IPS-18a (cell line): ENCODE measurements around the gene CBLB.

Experiments used
- H3K27ac ChIP-seq: one replicate; pipeline ENCODE4 v1.5.1; 2013; ENCODE audit warnings: low read length
- H3K27me3 ChIP-seq: one replicate; pipeline ENCODE4 v1.6.1; 2013; ENCODE audit warnings: mild to moderate bottlenecking, low read length; ENCODE audit not compliant: control insufficient read depth, insufficient read depth
- H3K36me3 ChIP-seq: one replicate; pipeline ENCODE4 v1.6.1; 2013; ENCODE audit warnings: low read depth, low read length; ENCODE audit not compliant: control insufficient read depth
- H3K4me1 ChIP-seq: one replicate; pipeline ENCODE4 v1.6.1; 2013; ENCODE audit warnings: low read depth, low read length; ENCODE audit not compliant: control insufficient read depth
- H3K4me3 ChIP-seq: one replicate; pipeline ENCODE4 v1.5.1; 2013; ENCODE audit warnings: low read length
- H3K9ac ChIP-seq: one replicate; pipeline ENCODE4 v1.6.1; 2013; ENCODE audit warnings: mild to moderate bottlenecking, low read length, moderate library complexity
- H3K9me3 ChIP-seq: one replicate; pipeline ENCODE4 v1.6.1; 2013; ENCODE audit warnings: low read depth, low read length; ENCODE audit not compliant: control insufficient read depth

Gene CBLB

GRCh38 chr3:105842943-105843342, 25.9 kb downstream of the CBLB start:
- H3K27me3 ChIP-seq = no peaks in the 10 kb centered on the region
- peaks cover 11% of the 10 kb centered on the region for H3K4me1 ChIP-seq
- no peak overlapping the region for H3K27ac ChIP-seq
- no peaks in the 10 kb centered on the region for H3K36me3 ChIP-seq
- H3K9ac ChIP-seq = no peak overlapping the region
- no peak overlapping the region for H3K4me3 ChIP-seq
- H3K9me3 ChIP-seq = no peaks in the 10 kb centered on the region

DNA sequence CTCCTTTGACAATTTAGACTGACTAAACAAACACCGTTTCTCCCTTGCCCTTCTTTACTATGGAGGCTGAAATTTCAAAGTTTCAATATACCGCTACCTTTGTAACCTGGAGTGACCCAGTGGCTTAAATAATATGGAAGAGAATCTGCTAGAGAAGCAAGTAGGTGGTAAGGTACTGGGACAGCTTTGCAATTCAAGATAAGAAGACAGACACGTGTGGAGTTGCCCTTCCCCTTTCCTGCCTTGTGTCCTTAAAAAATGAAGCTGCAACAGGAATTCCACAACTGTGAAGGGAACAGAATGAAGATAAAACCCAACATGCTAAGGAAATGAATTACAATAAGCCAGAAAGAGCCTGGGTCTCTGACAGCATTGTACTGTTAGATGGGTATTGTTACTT, 26.4 kb downstream of the CBLB start:
- Histone ChIP-seq H3K9ac (no peak overlapping the region), H3K36me3 (no peaks in the 10 kb centered on the region), H3K9me3 (no peaks in the 10 kb centered on the region), H3K4me3 (no peak overlapping the region), H3K4me1 (peaks cover 11% of the 10 kb centered on the region), H3K27ac (no peak overlapping the region), H3K27me3 (no peaks in the 10 kb centered on the region)

- no peaks in the 10 kb centered on the region for H3K27me3 ChIP-seq
- H3K36me3 ChIP-seq = no peaks in the 10 kb centered on the region
- no peak overlapping the region for H3K27ac ChIP-seq
- no peak overlapping the region for H3K9ac ChIP-seq
- H3K4me3 ChIP-seq = no peak overlapping the region
- no peaks in the 10 kb centered on the region for H3K9me3 ChIP-seq
- H3K4me1 ChIP-seq = no peaks in the 10 kb centered on the region
Measured at GRCh38 chr3:105837947-105838346, 30.9 kb downstream of the CBLB start.

DNA sequence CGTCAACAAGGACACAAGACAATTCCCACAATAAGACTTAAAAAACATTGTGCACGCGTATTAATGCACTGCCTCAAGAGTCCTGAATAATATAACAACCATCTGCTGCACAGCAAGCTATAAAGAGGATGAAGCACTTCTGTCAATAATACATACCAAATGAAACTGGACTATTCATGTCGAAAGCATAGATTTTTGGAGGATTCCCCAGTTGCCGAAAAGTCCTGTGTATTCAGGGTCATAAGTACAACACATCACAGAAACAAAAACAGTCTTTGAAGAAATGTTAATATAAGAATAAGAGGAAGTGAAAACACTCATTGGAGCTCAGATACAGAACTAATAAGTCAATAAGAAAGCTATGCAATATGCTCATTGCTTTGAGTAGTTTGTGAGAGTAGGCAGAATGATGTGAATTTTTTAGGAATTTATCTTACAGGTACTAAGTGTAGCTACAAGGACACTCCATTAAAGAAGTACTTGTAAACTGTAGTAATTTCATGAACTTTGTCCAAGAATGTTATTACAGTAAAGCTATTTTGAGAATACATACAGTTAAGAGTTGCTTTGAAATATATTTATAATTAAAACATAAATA, 31.6 kb downstream of the CBLB start:
- Histone ChIP-seq H3K9ac (no peak overlapping the region), H3K36me3 (no peaks in the 10 kb centered on the region), H3K27ac (no peak overlapping the region), H3K4me3 (no peak overlapping the region), H3K4me1 (no peaks in the 10 kb centered on the region), H3K27me3 (no peaks in the 10 kb centered on the region), H3K9me3 (no peaks in the 10 kb centered on the region)

- Histone ChIP-seq H3K9ac (no peak overlapping the region), H3K4me3 (no peak overlapping the region), H3K27me3 (no peaks in the 10 kb centered on the region), H3K4me1 (no peaks in the 10 kb centered on the region), H3K36me3 (no peaks in the 10 kb centered on the region), H3K27ac (no peak overlapping the region), H3K9me3 (no peaks in the 10 kb centered on the region)
Measured at GRCh38 chr3:105836533-105836932, 32.3 kb downstream of the CBLB start.

- no peak overlapping the region for H3K27ac ChIP-seq
- H3K36me3 ChIP-seq = no peaks in the 10 kb centered on the region
- no peak overlapping the region for H3K9ac ChIP-seq
- no peaks in the 10 kb centered on the region for H3K27me3 ChIP-seq
- no peaks in the 10 kb centered on the region for H3K4me1 ChIP-seq
- no peak overlapping the region for H3K4me3 ChIP-seq
- H3K9me3 ChIP-seq = no peaks in the 10 kb centered on the region
Measured at GRCh38 chr3:105835606-105836005, 33.2 kb downstream of the CBLB start.

GRCh38 chr3:105834768-105835167, 34.0 kb downstream of the CBLB start:
- H3K4me1 ChIP-seq = peaks cover 6% of the 10 kb centered on the region
- H3K27me3 ChIP-seq = no peaks in the 10 kb centered on the region
- no peak overlapping the region for H3K4me3 ChIP-seq
- H3K36me3 ChIP-seq = no peaks in the 10 kb centered on the region
- H3K9me3 ChIP-seq = no peaks in the 10 kb centered on the region
- H3K27ac ChIP-seq = no peak overlapping the region
- H3K9ac ChIP-seq = no peak overlapping the region

DNA sequence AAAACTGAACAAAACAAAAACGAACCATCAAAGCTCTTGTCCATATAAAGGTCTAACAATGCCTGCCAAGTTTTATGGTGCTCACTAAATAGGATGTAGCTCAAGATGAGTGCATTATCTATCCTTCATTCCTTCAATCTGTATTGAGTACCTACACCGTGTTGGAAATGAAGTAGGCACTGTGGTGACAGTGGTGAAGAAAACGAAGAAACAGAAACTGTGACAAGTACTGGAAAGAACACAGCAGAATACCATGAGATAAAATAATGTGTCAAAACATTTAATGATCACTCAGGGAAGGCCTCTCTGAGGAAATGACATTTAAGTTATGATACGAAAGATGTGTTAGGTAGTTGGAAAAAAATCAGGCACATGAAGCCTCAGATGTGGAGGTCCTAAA, 36.2 kb downstream of the CBLB start:
- no peaks in the 10 kb centered on the region for H3K9me3 ChIP-seq
- H3K9ac ChIP-seq = no peak overlapping the region
- no peaks in the 10 kb centered on the region for H3K36me3 ChIP-seq
- H3K27ac ChIP-seq = no peak overlapping the region
- H3K4me3 ChIP-seq = no peak overlapping the region
- H3K27me3 ChIP-seq = no peaks in the 10 kb centered on the region
- peaks cover 6% of the 10 kb centered on the region for H3K4me1 ChIP-seq

- H3K9ac ChIP-seq = no peak overlapping the region
- no peak overlapping the region for H3K4me3 ChIP-seq
- peaks cover 6% of the 10 kb centered on the region for H3K4me1 ChIP-seq
- H3K9me3 ChIP-seq = no peaks in the 10 kb centered on the region
- H3K27ac ChIP-seq = no peak overlapping the region
- no peaks in the 10 kb centered on the region for H3K36me3 ChIP-seq
- no peaks in the 10 kb centered on the region for H3K27me3 ChIP-seq
Measured at GRCh38 chr3:105830836-105831235, 38.0 kb downstream of the CBLB start.

DNA sequence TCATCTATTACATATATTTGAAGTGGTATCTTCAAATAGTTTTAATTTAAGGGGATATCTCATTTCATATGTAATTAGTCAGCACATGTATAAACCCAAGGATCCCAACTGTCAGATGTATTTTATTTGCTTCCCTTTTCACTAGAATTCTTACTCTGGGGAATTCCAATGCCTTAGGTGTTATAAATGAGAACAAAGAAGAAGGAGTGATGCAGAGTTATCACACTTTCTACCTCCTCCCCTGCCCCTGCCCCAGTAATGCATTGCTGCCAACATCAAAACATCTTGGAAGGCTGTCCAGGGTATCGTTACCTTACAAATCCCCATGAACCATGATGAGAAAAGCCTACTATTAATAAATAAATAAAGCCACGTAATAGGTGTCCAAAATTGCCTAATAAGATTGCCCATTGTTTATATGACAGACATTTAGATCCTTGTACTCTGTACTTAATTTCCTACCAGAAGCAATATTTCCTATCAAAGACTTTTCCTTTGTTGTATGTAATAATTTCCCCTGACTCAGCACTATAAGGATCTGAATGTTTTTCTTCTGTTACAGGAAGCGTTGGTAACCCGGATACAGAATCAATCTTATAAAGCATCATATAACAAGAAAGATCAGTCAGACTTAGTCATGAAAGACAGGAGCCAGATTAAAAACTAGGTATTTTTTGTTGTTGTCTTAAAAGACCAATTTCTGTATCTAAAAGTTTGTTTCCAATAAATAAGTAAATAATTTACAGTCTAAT, 38.8 kb downstream of the CBLB start:
- H3K4me3 ChIP-seq = no peak overlapping the region

DNA sequence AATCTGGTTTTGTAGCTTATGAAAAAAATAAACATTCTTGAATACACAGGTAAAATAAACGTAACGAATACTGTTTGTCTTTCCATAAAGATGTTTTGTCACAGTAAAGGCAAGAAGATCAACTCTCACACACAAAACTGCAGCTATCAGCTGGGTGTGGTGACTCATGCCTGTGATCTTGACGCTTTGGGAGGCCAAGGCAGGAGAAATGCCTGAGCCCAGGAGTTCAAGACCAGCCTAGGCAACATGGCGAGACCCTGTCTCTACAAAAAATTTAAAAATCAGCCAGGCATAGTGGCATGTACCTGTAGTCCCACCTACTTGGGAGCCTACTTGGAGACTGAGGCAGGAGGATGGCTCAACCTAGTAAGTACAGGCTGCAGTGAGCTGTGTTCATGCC, 39.6 kb downstream of the CBLB start:
- Histone ChIP-seq H3K4me1 (peaks cover 6% of the 10 kb centered on the region), H3K27ac (no peak overlapping the region), H3K4me3 (no peak overlapping the region), H3K27me3 (no peaks in the 10 kb centered on the region), H3K9ac (no peak overlapping the region), H3K9me3 (no peaks in the 10 kb centered on the region), H3K36me3 (no peaks in the 10 kb centered on the region)

More for the DNA sequence above, 38.8 kb downstream of the CBLB start:
- Histone ChIP-seq H3K27ac (no peak overlapping the region), H3K27me3 (no peaks in the 10 kb centered on the region), H3K9me3 (no peaks in the 10 kb centered on the region), H3K9ac (no peak overlapping the region), H3K36me3 (no peaks in the 10 kb centered on the region), H3K4me1 (peaks cover 6% of the 10 kb centered on the region)

GRCh38 chr3:105828703-105829102, 40.1 kb downstream of the CBLB start:
- no peak overlapping the region for H3K9ac ChIP-seq
- no peak overlapping the region for H3K27ac ChIP-seq
- H3K4me1 ChIP-seq = peaks cover 6% of the 10 kb centered on the region
- no peaks in the 10 kb centered on the region for H3K9me3 ChIP-seq
- no peak overlapping the region for H3K4me3 ChIP-seq
- H3K36me3 ChIP-seq = no peaks in the 10 kb centered on the region
- no peaks in the 10 kb centered on the region for H3K27me3 ChIP-seq
